SK-N-SH treated with all-trans-retinoic acid at 6 μM for 48 hours (cell line): ENCODE results near the gene KIF18A.
A peak's percentile ranks its signal among the peaks of the same experiment; 100 is the strongest.

ENCODE experiments used
- ATAC-seq: fragments of 200-7000 bp; cut with Tn5 transposase; 3 replicates; pipeline ENCODE4 v1.9.1; 2020; ENCODE audit warnings: mild to moderate bottlenecking, moderate library complexity
- ARNTL ChIP-seq: fragments of 450-650 bp; formaldehyde crosslinking; IDR thresholded peaks from 2 replicates; pipeline ENCODE4 v1.5.0; 2020; ENCODE audit warnings: low read depth, mild to moderate bottlenecking, moderate library complexity, borderline replicate concordance
- BACH2 ChIP-seq: fragments of 250-450 bp; sonication (Bioruptor Pico); IDR thresholded peaks from 2 replicates; pipeline ENCODE4 v1.9.0; 2021; ENCODE audit warnings: mild to moderate bottlenecking, borderline replicate concordance
- CREB5 ChIP-seq: fragments of 250-450 bp; sonication (Bioruptor Pico); IDR thresholded peaks from 2 replicates; pipeline ENCODE4 v1.5.1; 2020; ENCODE audit warnings: low read depth, mild to moderate bottlenecking, moderate library complexity
- CSDC2 ChIP-seq: fragments of 250-450 bp; sonication (Bioruptor Pico); IDR thresholded peaks from 2 replicates; pipeline ENCODE4 v1.5.0; 2020; ENCODE audit warnings: mild to moderate bottlenecking, moderate library complexity
- CSRNP3 ChIP-seq: fragments of 250-450 bp; sonication (Bioruptor Pico); IDR thresholded peaks from 2 replicates; pipeline ENCODE4 v1.5.1; 2021; ENCODE audit warnings: mild to moderate bottlenecking, moderate library complexity
- ESRRG ChIP-seq: fragments of 250-450 bp; sonication (Bioruptor Pico); IDR thresholded peaks from 2 replicates; pipeline ENCODE4 v1.6.1; 2021; ENCODE audit warnings: mild to moderate bottlenecking
- GLIS3 ChIP-seq: fragments of 250-450 bp; sonication (Bioruptor Pico); IDR thresholded peaks from 2 replicates; pipeline ENCODE4 v1.5.0; 2020; ENCODE audit warnings: mild to moderate bottlenecking, moderate library complexity
- PATZ1 ChIP-seq: fragments of 250-450 bp; sonication (Bioruptor Pico); IDR thresholded peaks from 2 replicates; pipeline ENCODE4 v1.8.0; 2020; ENCODE audit warnings: mild to moderate bottlenecking, moderate library complexity, borderline replicate concordance
- POU6F1 ChIP-seq: fragments of 250-450 bp; sonication (Bioruptor Pico); IDR thresholded peaks from 2 replicates; pipeline ENCODE4 v1.8.0; 2021; ENCODE audit warnings: low read depth, mild to moderate bottlenecking, moderate library complexity, borderline replicate concordance
- PPARA ChIP-seq: fragments of 250-450 bp; sonication (Bioruptor Pico); IDR thresholded peaks from 2 replicates; pipeline ENCODE4 v1.5.0; 2020; ENCODE audit warnings: mild to moderate bottlenecking, borderline replicate concordance
- RARB ChIP-seq: fragments of 250-450 bp; sonication (Bioruptor Pico); IDR thresholded peaks from 2 replicates; pipeline ENCODE4 v1.8.0; 2021; ENCODE audit warnings: mild to moderate bottlenecking, moderate library complexity
- SNAI2 ChIP-seq: fragments of 250-450 bp; sonication (Bioruptor Pico); IDR thresholded peaks from 2 replicates; pipeline ENCODE4 v1.5.0; 2020; ENCODE audit warnings: mild to moderate bottlenecking, moderate library complexity
- TCF4 ChIP-seq: fragments of 250-450 bp; sonication (Bioruptor Pico); IDR thresholded peaks from 2 replicates; pipeline ENCODE4 v1.8.0; 2021; ENCODE audit warnings: mild to moderate bottlenecking, moderate library complexity, borderline replicate concordance
- TOX ChIP-seq: fragments of 250-450 bp; sonication (Bioruptor Pico); IDR thresholded peaks from 2 replicates; pipeline ENCODE4 v1.8.0; 2021; ENCODE audit warnings: mild to moderate bottlenecking, moderate library complexity, borderline replicate concordance
- TSHZ2 ChIP-seq: fragments of 250-450 bp; sonication (Bioruptor Pico); IDR thresholded peaks from 2 replicates; pipeline ENCODE4 v1.5.0; 2020; ENCODE audit warnings: mild to moderate bottlenecking, moderate library complexity
- ZC3H10 ChIP-seq: fragments of 250-450 bp; sonication (Bioruptor Pico); IDR thresholded peaks from 2 replicates; pipeline ENCODE4 v1.5.1; 2021; ENCODE audit warnings: mild to moderate bottlenecking, moderate library complexity
- ZFP3 ChIP-seq: fragments of 250-450 bp; sonication (Bioruptor Pico); IDR thresholded peaks from 2 replicates; pipeline ENCODE4 v1.5.0; 2020; ENCODE audit warnings: mild to moderate bottlenecking, moderate library complexity
- ZFP30 ChIP-seq: fragments of 450-650 bp; formaldehyde crosslinking; IDR thresholded peaks from 2 replicates; pipeline ENCODE4 v1.5.0; 2022; ENCODE audit warnings: mild to moderate bottlenecking, moderate library complexity
- ZNF565 ChIP-seq: fragments of 450-650 bp; formaldehyde crosslinking; conservative IDR thresholded peaks from 2 replicates; pipeline ENCODE4 v1.5.0; 2020; ENCODE audit warnings: low read depth, mild to moderate bottlenecking, moderate library complexity
- ZNF8 ChIP-seq: fragments of 450-650 bp; formaldehyde crosslinking; IDR thresholded peaks from 2 replicates; pipeline ENCODE4 v1.5.0; 2020; ENCODE audit warnings: mild to moderate bottlenecking, moderate library complexity

The KIF18A gene

GRCh38 chr11:28098257-28098656, 9.7 kb downstream of the KIF18A start:
- no peak for ATAC-seq
- TF ChIP-seq ZNF565 (CRISPR knock-in tag), result no peak
- TF ChIP-seq GLIS3 (CRISPR knock-in tag), result no peak
- TF ChIP-seq BACH2 (CRISPR knock-in tag), result no peak
- TF ChIP-seq CSRNP3 (CRISPR knock-in tag), result no peak
- TF ChIP-seq CSDC2 (CRISPR knock-in tag), result no peak
- no peak for TF ChIP-seq PATZ1 (CRISPR knock-in tag)
- no peak for TF ChIP-seq POU6F1 (CRISPR knock-in tag)
- TF ChIP-seq ZFP30, result no peak
- no peak for TF ChIP-seq ZC3H10 (CRISPR knock-in tag)
- no peak for TF ChIP-seq TSHZ2
- no peak for TF ChIP-seq SNAI2 (CRISPR knock-in tag)
- no peak for TF ChIP-seq ZNF8 (CRISPR knock-in tag)
- no peak for TF ChIP-seq ESRRG (CRISPR knock-in tag)
- no peak for TF ChIP-seq ARNTL (CRISPR knock-in tag)
- TF ChIP-seq PPARA (CRISPR knock-in tag), result no peak

GRCh38 chr11:28092786-28093185, 15.2 kb downstream of the KIF18A start:
- ATAC-seq, result no peak
- TF ChIP-seq ZC3H10 (CRISPR knock-in tag), result no peak
- TF ChIP-seq ZNF565 (CRISPR knock-in tag), result no peak
- TF ChIP-seq TOX (CRISPR knock-in tag), result no peak
- TF ChIP-seq TCF4 (CRISPR knock-in tag), result no peak
- no peak for TF ChIP-seq CSDC2 (CRISPR knock-in tag)
- TF ChIP-seq CSRNP3 (CRISPR knock-in tag), result no peak

- TF ChIP-seq ZNF565 (CRISPR knock-in tag), result no peak
- TF ChIP-seq ZNF8 (CRISPR knock-in tag), result no peak
- no peak for TF ChIP-seq ARNTL (CRISPR knock-in tag)
- no peak for TF ChIP-seq RARB
- TF ChIP-seq ZFP3 (CRISPR knock-in tag), result no peak
- TF ChIP-seq CSDC2 (CRISPR knock-in tag), result no peak
- no peak for TF ChIP-seq BACH2 (CRISPR knock-in tag)
- no peak for TF ChIP-seq CREB5 (CRISPR knock-in tag)
- no peak for TF ChIP-seq TOX (CRISPR knock-in tag)
- ATAC-seq, result peak; percentile 70; the same call in 2 of the 3 replicates
These were observed 17.8 kb downstream of the KIF18A start for GRCh38 chr11:28090052-28090749.
